C4-2B (cell line): ENCODE data around the gene USP19.

Source experiments
- CTCF ChIP-seq: fragments of 450-650 bp; conservative IDR thresholded peaks from 2 replicates; pipeline ENCODE4 v1.5.1; 2017; ENCODE audit warnings: mild to moderate bottlenecking
- ZFX ChIP-seq: fragments of 450-650 bp; IDR thresholded peaks from 2 replicates; pipeline ENCODE4 v1.6.1; 2017

DNA sequence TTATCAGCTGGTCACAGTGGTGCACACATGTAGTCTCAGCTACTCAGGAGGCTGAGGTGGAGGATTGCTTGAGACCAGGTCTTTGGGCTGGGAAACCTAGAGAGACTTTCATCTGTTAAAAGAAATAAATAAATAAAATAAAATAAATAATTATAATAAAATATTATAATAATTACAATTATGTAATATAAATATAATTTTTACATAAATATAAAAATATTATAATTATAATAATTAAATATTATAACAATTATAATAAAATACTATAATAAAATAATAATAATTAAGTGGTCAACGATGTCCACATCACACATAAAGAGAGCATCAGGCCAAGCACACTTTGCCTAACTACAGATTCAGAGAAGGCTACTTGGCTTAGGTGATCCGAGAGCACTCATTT lies 41.4 kb downstream of the USP19 start:
- TF ChIP-seq CTCF (no peak), ZFX (no peak)
